Measurements from ENCODE around the gene STAMBPL1.
"Not testable (repeated sequence)": the region's sequence is repeated elsewhere in the genome, so short reads cannot be mapped to it uniquely, and the experiment has no call there.

The STAMBPL1 gene

GRCh38 chr10:88854684-88855083 lies 25.4 kb upstream of the STAMBPL1 start:
- no peak for DNase-seq (ENCODE audit: extremely low read depth in 1 of 2, low read depth in 1 of 2)

DNA sequence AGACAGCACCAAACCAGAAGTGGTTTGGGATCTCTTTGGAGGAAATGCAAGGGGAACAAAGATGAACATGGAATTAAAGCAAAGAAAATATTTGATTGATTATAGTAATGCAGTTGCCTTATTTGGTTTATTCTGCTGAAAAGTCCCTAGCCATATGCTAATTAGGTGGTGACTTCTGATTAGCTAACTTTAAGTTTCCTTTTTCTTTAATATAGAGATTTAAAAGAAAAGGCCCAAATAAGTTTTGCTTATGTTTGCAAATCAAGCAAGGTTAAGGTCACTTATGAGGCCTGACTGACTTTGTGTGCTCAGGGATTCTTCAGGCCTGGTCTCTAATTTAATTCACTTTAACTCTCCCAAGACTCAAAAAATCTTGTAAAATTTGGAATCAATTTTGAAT lies 22.2 kb upstream of the STAMBPL1 start:
- DNase-seq (ENCODE audit: extremely low read depth in 1 of 2, low read depth in 1 of 2), result no peak

- no peak for DNase-seq (ENCODE audit: extremely low read depth in 1 of 2, low read depth in 1 of 2)
Measured at GRCh38 chr10:88858491-88858890, 21.6 kb upstream of the STAMBPL1 start.

DNA sequence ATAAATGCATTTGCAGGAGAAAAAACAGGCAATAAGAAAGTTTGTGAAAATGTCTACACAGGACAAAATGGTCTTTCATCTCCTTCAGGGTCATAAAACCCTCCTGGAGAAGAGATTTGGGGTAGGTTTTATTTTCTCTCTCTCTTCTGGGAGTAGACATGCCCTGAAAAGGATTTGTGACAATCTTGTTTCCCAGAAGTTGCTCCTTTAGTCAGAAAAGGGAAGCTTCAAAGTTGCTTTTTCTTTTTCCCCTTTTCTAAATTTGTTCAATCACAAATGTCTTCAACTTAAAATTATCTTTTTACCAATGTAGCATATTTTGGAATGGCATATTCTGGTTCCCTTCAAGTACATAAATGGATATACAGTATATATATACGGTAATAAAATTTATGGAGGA lies 19.0 kb upstream of the STAMBPL1 start:
- no peak for DNase-seq (ENCODE audit: extremely low read depth in 1 of 2, low read depth in 1 of 2)

- no peak for DNase-seq (ENCODE audit: extremely low read depth in 1 of 2, low read depth in 1 of 2)
Measured at GRCh38 chr10:88865281-88865876, 14.7 kb upstream of the STAMBPL1 start.

- no peak for DNase-seq (ENCODE audit: extremely low read depth in 1 of 2, low read depth in 1 of 2)
Measured at GRCh38 chr10:88866454-88866853, 13.6 kb upstream of the STAMBPL1 start.

- DNase-seq (ENCODE audit: extremely low read depth in 1 of 2, low read depth in 1 of 2), result no peak
Measured at GRCh38 chr10:88870089-88870488, 10.0 kb upstream of the STAMBPL1 start.

DNA sequence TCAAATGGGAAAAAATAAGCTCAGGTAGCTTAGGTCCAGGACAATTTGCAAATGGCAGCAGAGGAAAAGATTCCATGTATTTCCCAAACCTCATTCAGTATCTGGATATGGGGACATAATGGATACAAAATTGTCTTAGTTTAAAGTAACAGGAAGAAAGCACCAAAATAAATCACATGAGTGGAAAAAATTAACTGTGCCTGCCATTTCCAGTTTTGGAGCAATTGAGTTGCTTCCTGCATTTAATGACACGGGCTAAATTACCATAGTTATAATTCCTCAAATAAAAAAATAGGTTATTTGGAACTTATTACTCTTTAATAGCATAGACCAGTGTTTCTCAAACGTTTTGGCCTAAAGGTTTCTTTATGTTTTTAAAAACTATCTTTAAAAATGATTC lies 6.3 kb upstream of the STAMBPL1 start:
- DNase-seq (ENCODE audit: extremely low read depth in 1 of 2, low read depth in 1 of 2), result no peak

DNA sequence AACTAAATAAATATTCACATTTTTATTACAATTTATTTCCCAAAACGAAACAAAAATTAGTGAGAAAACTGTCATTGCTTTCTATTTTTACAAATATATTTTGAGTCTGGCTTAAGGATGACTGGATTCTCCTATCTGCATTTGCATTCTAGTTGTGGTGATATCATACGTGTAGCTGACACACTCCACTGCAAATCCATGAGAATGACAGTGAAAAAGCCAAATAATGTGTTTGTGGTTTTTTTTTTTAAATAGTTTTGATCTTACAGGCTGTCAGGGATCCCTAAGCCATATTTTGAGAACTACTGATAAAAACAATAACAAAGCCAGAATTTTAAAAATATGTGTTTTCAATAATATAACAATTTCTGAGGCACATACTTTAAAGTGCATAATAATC lies 5.8 kb upstream of the STAMBPL1 start:
- no peak for DNase-seq (ENCODE audit: extremely low read depth in 1 of 2, low read depth in 1 of 2)

DNA sequence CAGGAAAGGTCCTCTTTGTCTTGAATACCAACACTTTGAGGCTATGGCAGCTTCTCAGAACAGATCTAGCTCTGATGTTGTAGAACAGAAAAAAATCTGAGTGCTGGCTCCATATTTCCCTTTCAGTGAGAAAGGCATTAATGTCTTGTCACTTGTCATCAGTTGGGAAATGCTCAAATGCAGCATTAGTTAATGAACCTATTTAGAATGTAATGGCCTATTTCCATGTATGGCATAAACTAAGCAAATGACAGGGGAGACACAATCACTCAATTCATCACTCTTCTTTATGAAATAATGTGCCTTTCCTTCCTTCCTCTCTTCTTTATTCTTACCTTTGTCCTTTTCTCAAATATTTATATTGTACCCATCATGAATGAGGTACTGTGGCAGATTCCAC lies 5.0 kb upstream of the STAMBPL1 start:
- DNase-seq (ENCODE audit: extremely low read depth in 1 of 2, low read depth in 1 of 2), result no peak

DNA sequence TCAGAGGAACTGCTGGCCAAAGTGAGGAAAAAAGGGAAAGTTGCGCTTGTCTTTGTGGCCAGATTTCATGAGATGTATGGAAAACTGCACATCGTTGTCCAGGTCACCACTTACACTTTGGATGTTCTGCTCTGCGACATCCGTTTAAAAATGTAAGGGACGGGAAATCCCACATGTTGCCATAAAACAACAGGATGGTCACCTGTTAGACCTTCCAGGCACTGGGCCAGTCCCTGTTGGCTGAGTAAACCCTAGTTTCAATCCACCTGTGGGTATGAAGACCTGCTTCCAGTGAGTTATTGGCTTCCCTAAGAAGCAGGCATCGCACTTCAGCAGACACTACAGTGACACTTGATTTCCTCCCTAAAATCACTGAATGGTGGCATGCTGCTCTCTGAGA lies 2.7 kb upstream of the STAMBPL1 start:
- DNase-seq (ENCODE audit: extremely low read depth in 1 of 2, low read depth in 1 of 2), result no peak

DNA sequence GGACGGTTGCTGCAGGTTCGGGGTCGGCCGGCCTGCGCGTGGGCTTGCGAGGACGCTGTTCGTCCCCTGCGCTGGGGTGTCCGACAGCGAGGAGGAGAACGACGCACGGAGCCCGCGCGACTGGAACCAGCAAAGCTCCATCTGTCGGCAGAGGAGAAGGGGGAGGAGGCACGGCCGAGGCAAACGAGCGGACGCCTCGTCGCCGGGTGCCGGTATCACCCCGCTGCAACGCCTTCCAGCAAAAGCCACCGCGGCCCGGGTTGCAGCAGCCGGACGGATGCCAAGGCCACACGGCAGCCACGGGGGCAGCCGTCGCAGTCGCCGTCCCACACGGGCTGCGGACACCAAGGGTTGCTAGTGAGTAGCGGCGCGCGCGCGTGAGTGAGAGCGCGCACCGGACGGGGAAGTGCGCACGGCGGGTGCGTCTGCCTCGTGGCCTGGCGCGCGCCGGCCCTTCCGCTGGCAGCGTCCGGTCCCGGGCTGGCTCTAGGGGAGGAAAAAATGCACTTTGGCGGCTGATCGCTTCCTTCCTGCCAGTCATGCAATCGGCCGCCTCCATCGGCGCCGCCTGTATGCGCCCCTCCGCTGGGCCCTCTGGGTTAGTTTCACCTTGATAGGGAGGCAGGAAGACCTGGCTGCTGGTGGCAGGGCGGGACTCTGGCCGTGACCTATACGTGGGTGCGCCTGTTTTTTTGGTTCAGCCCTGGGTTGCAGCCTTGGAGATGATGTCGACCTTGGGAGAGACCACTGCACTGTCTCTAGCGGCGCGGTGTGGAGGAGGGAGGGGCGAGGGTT lies 434 bp downstream of the STAMBPL1 start:
- peak in 1 of 2 donors; percentile 49 for DNase-seq (ENCODE audit: extremely low read depth in 1 of 2, low read depth in 1 of 2)

- no peak for DNase-seq (ENCODE audit: extremely low read depth in 1 of 2, low read depth in 1 of 2)
Measured at GRCh38 chr10:88881320-88881719, 1.3 kb downstream of the STAMBPL1 start.

- DNase-seq (ENCODE audit: extremely low read depth in 1 of 2, low read depth in 1 of 2), result no peak
Measured at GRCh38 chr10:88881922-88882645, 2.0 kb downstream of the STAMBPL1 start.

GRCh38 chr10:88882646-88883447 lies 2.8 kb downstream of the STAMBPL1 start:
- DNase-seq (ENCODE audit: extremely low read depth in 1 of 2, low read depth in 1 of 2), result not testable (repeated sequence)

- no peak for DNase-seq (ENCODE audit: extremely low read depth in 1 of 2, low read depth in 1 of 2)
Measured at GRCh38 chr10:88883448-88883809, 3.4 kb downstream of the STAMBPL1 start.

DNA sequence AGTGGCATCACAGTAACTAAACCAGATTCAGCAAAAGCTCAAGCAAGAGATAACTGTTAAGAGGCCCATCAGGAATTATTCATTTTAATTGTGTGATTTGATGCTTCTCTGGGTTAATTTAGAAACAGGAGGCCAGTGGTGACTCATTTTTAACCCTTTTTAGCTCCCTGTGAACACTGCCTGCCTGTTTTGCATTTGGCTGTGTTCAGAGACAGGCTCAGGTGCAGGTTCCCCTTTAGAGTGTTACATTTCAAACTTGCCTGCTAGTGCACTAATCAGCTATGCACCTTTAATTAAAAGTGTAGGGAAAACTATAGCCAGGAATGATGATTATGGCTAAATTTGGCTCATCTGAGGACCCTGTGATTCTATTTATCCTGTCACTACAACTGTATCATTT lies 6.5 kb downstream of the STAMBPL1 start:
- no peak for DNase-seq (ENCODE audit: extremely low read depth in 1 of 2, low read depth in 1 of 2)

DNA sequence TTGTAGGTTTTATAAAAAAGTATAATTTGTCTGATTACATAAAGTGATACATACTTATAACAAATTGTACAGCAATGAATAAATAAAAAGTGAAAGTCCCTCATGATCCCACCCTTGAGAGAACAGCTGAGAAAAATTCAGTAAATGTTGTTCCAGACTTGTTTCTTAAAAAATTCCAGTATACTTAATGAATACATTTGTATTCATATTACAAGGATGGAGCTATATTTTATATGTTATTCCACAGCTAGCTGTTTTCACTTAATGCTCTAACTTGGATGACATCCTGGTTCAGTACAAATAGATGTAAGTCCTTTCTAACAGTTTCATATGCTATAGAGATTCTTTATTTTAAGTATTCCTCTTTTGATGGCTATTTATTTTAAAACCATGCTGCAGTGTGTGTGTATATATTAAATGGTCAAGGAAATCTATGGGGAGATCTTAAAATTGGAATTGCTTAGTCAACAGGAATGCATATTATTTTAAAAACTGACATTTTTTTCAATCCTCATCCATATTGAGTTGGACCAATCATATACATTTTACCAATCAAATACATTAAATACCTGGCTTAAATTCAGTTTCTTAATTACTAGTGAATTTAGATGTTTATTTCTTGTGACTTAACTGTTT lies 8.9 kb downstream of the STAMBPL1 start:
- DNase-seq (ENCODE audit: extremely low read depth in 1 of 2, low read depth in 1 of 2), result no peak

- no peak for DNase-seq (ENCODE audit: extremely low read depth in 1 of 2, low read depth in 1 of 2)
Measured at GRCh38 chr10:88889559-88890337, 9.7 kb downstream of the STAMBPL1 start.

All from activated CD8-positive, alpha-beta memory T cell treated with anti-CD3 and anti-CD28 coated beads for 1 hour (primary cell).